ENCODE measurements around the gene ANKRD39. TPM values are rescaled to one million over a fixed set of nuclear protein-coding genes. Genes with fewer than 3 reads are reported as not detected.

The ANKRD39 gene
- total RNA-seq, 1 donor from 2014 or later: 21.5 TPM

DNA sequence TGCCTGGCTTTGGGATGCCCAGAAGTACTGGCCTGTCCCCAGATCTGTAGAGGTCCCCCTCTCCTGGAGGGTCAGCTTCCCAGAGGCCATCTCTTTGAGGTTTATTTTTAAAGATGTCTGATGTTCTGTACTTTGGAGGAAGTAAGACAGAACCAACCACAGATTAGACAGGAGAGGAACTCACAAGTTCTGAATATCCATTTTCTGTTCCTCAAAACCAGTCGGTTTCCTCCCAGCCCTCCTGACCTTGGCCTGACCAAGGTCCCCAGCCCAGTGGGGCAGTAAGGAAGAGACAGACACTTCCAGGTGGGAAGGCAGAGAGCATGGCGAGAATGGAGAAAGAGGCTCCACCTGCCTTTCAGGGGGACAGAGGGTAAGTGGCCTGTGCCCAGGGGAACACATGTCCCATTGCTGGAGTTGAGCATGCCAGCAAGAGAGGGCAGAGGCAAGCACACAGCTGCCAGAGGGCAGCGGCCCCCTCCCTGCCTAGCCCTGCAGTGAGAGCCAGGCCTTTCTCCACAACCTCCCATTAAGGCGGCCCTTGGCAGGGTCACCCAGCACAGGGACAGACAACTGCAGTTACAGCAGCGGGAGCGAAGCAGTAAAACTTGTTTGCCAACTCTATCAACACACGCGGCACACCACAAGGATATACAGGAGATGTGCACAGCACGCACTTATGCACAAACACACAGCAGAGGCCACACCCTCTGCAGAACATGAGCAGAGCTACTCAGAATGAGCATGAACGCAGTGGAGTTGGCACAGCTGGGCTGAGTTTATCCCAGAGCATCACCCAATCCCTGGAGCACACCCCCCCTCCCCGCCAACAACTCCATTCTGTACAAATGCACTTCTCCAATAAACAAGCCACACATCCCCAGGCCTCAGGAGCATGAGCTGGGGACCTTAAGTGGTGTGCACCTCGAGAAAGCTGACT, 30.5 kb upstream of the ANKRD39 start:
- no peak for DNase-seq (ENCODE audit: extremely low read depth, low read depth, low spot score)

DNA sequence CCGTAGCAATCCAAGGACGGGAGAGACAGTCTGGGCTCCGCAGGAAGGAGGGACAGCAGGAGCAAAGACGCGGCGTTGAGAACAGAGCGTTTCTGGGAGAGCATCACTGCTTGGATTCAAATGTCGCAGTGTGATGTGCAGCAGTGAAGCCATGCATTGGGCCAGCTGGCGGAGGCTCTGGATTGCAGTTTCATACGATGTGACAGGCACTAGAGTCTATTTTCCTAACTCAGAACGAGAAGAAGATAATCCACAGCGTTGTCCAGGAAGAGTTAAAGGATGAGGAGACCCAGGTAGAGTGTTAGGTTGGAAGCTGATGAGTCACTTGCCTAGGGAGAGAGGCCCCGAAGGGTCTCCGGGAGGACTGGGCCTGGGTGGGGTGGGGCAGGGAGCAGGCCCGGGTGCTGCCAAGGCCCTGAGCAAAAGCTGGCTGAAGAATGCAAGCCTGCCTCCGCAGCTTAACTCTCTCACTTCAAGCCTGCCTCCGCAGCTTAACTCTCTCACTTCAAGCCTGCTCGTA, 29.7 kb upstream of the ANKRD39 start:
- DNase-seq (ENCODE audit: extremely low read depth, low read depth, low spot score): no peak

DNA sequence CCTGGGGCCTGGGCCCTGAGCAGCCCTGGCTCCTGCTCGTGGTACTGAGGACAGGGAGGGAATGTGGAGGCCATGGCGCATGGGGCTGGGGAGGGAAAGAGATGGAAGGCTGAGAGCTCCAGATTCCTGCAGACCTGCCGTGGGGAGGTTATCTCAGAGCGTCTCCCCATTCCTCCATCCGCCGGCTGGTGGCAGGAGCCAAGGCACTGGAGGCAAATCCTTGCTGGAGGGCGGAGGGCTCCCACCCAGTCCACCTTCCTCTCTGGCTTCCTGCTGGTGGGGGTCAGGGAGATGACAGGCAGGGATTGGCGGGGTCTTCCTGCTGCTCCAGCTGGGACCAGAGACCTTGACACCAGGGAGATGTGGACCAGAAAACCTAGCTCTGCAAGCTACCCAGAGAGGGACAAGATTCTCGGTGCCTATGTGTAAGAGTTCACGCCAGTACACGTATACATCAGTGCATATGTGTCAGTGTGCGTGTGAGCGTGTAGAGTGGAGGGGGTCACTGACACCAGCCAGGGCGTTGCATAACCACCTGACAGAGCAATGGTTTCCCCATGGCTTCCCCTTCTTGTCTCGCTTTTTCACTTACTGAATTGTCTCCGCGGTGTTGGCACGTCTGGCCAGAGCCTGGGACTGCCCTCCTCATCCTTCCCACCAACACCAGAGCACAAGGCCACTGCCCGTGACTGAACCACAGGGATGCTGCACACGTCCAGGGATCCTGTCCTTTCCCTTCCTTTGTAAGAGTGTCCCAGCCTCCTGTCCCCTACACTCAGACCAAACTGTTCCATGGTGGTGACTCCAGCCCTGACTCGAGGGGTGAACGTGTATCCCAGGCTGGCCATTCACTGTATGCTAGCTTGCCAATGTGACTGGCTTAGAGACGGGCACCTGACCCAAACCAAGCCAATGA, 27.9 kb upstream of the ANKRD39 start:
- DNase-seq (ENCODE audit: extremely low read depth, low read depth, low spot score): no peak

DNA sequence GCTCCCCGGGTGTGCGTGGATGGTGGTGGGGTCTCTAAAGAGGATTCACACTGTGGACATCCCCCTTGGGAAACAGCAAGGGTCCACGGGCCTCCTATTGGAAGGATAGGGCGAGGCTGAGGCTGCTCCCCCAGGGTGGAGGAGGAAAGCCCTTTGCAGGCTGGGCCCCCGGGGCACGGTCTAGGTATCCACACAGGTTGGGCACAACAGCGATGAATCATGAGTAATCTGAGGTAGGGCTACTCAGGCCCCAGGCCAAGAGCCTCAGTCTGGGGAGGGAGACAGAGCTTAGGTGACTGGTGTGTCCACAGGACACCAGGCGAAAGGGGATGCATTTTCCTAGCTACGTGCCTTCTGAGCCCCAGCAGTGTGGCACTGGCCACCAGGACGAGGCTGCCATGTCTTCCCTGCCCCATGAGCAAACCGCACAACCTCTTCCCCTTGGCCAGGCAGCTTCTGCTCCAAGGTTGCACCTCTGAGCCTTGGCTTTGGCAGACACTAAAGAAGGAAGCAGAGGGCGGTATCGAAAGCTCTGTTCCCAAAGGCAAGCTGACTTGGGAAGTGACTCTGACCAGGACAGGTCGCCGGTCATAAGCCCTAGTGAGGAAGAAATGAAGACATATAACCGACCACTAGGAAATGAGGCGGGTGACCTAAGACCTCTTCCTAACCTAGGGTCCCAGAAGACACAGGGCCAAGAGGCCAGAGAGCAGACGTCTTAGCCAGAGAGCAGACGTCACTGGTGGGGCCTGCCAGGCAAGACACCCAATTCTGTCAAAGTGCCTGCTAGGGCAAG, 26.7 kb upstream of the ANKRD39 start:
- DNase-seq (ENCODE audit: extremely low read depth, low read depth, low spot score): no peak

DNA sequence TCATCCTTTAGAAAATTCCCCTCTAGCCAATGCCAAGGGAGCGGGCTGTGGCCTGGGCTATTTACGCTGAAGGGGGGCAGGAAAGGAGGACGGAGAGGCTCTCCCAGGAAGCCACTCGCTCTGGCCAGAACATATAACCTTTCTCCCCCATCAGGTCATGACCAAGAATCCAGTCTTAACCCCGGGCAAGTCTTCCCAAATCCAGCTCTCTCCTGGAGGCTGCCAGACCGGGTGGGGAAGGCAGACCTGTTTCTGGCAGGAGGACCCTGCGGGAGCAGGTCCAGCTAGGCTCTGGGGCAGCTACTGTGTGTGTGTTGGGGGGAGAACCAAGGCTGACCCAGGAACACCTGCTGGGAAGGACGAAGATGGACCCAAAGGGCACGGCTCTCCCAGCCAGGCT, 25.5 kb upstream of the ANKRD39 start:
- no peak for DNase-seq (ENCODE audit: extremely low read depth, low read depth, low spot score)

DNA sequence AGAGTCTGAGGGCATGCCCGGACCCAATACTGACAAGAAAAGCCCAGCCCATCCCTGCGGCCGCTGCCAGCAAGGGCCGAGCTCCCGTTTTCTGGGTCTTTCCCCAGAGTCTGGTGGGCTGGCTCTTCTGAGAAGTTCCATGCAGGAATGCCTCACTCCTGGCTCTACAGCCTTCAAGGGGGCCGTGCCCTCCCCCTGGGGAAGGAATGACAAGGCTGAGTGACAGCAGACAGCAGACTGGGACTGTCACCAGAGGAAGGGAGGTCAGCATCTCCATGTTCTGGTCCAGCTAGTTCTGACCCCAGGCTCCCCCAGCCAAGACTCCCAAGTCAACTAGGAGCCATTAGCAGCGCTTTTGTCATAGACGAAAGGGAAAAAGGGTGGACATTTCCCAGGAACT, 25.1 kb upstream of the ANKRD39 start:
- DNase-seq (ENCODE audit: extremely low read depth, low read depth, low spot score): no peak

DNA sequence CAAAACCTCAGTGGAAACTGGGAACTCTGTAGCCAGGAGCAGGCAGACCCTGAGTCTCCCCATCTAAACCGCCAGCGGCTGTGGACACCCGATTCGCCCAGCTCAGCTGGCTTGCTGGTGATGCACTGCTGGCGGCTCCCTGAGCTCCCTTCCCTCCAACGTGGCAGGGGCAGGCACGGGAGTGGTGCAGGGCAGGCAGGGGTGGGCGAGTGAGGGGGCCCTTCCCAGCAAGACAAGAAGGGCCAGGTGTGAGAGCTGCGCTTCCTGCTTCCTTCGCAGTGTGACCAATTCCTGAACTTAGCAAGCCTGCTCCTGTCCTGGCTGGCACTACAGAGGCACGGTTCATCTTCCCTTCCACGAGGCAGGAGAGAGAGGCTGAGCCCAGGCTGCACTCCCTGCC, 24.4 kb upstream of the ANKRD39 start:
- no peak for DNase-seq (ENCODE audit: extremely low read depth, low read depth, low spot score)

DNA sequence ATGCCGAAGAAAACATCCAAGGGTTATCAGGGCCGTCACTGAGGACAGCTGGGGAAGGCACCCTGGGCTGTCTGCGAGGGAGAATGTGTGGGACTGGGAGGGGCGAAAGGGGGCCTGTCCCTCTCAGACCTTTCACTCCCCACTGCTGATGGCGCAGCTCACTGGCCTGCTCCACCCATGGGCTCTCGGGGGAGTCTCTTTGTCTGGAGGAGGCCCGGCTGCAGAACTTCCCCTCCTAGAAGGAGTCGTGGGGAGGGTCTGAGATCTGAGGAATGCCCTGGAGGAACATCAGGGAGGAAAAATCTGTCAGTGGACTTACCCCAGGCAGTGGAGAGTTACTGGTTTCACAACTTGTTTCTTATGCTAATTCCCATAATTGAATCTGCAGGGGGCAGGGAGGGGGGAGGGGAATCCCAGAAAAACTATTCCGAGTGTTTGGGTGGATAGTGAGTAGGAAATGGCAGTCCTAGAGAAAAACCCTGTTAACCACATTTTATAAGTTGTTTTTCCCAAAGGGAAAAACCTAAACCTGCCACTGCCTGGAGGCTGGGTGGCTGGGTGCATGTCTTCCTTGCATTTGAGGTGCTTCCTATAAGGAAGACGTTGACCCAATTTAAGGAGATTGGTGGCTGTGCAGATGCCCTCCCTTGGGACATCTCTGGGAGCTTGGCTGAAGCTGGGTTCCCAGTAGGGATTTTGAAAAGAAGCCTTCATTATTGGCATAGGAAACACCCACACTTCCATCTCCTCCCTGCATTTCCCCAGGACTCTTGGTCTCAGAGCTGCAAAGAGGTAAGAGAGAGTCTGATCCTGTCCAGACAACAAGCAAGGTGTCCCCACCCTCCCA, 23.8 kb upstream of the ANKRD39 start:
- no peak for DNase-seq (ENCODE audit: extremely low read depth, low read depth, low spot score)

DNA sequence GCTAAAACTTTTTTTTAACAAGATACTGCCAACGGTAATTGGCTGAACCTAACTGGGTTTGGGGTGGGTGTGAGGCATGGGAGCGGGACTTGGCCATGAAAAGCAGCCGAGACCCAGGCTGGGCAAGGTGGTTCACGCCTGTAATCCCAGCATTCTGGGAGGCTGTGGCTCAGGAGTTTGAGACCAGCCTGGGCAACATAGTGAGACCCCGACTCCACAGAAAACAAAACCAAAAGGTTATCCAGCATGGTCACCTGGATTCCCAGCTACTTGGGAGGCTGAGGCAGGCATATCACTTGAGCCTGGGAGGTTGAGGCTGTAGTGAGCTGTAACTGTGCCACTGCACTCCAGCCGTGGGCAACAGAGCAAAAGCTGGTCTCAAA, 23.1 kb upstream of the ANKRD39 start:
- DNase-seq (ENCODE audit: extremely low read depth, low read depth, low spot score): no peak

DNA sequence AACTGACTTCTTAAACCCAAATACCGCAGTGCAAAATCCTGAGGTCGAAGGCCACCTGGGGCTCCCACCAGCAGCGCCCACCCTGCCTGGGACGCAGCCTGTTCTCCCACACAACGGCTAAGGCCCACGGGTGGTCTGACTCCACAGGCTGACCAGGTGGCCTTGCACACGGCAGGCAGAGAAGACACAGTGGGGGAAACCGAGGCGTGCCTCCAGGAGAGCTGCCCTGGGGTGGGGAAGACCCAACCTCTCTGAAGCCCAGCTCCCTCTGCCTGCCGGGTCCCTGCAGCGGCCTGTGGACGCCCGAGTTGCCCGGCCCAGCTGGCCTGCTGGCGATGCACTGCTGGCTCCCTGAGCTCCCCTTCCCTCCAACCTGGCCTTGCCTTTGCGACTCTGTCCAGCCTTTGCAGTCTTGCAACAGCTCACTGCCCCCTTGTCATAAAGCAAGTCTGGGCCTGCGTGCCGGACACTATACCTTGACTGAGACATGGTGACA, 21.8 kb upstream of the ANKRD39 start:
- DNase-seq (ENCODE audit: extremely low read depth, low read depth, low spot score): no peak

DNA sequence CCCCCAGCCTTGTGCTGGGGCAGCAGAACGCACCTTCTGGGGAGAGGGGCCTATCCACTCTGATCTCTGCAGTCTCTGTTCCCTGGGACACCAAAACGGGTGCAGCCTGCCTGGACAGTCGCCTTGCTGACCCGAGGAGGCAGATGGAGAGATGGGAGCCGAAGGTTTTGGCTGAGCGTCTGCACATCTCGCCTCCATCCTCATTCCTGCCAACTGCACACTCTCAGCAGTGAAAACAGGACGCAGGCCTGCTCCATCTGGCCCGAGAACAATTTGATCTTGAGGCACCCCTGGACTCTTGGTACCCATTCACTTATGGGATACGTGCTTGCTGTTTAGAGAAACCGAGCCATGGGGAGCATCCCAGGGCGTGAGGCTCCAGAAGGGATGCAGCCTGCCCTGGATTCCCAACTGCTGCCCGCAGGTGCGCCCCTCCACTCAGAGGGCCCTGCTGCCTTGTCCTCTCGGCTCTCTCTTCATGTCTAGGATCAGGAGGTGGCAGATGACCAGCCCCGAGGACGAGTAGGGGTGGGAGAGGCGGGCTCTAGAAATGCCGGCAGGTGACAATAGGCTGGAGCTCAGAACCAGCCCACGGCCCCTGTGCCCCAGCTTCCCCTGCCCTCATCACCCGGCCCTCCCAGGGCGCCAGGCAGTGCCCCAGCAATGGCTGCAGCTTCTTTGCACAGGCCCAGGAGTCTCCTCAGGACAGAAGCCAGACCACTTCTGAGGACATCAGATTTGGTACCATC, 21.2 kb upstream of the ANKRD39 start:
- DNase-seq (ENCODE audit: extremely low read depth, low read depth, low spot score): no peak

DNA sequence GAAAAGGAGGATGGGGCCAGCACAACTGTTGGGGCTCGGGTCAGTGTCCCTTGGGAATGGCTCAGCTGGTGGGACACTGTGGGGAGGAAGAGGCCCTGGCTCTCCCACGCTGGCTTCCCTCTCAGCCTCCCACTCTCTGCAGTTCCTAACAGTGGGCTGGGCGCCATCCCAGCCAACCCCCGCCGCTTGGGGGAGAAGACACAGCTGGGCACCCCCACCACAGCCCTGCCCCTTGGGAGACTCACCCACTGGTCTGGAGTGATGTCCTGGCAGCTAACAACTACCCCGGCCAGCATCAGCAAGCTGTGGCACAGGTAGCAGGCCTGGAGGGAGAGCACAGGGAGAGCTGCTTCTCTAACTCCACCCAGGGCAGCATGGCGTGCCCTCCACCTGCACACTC, 20.4 kb upstream of the ANKRD39 start:
- DNase-seq (ENCODE audit: extremely low read depth, low read depth, low spot score): no peak

DNA sequence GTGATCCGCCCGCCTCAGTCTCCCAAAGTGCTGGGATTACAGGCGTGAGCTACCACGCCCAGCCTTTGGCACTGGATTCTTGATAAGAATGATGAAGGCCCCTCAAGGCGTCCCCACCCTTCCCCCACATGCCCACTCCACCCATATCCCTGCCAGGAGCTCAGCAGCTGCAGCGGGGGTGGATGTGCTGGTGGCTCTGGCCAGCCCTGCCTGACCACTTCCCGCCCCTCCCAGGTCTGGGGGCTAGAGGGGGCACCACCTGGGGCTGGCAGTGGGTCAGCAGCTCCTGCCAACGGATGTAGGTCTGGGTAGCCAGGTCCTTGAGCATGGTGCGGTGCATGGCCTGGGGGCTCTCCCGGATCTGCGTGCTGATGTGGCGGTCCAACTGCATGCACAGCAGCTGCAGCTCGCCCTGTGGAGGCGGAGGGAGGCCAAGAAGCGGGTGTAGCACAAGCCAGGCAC, 19.8 kb upstream of the ANKRD39 start:
- DNase-seq (ENCODE audit: extremely low read depth, low read depth, low spot score): no peak

DNA sequence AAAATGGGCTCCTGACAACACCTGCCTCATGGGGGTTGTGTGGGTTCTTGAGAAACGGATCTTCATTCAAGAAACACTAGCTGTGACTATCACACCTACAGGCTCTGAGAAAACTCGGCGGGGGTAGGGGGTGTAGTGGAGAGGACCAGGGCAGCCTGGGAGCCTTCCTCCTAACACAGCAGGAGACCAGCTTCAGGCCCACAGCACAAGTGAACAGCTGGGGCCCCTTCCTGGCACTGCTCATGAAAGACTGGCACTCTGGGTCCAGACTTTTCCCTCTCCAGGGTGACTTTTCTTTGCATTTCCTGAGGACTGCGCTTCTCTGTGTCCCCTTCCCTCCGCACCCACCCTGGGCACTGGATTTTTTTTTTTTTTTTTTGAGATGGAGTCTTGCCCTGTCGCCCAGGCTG, 19.2 kb upstream of the ANKRD39 start:
- DNase-seq (ENCODE audit: extremely low read depth, low read depth, low spot score): no peak

DNA sequence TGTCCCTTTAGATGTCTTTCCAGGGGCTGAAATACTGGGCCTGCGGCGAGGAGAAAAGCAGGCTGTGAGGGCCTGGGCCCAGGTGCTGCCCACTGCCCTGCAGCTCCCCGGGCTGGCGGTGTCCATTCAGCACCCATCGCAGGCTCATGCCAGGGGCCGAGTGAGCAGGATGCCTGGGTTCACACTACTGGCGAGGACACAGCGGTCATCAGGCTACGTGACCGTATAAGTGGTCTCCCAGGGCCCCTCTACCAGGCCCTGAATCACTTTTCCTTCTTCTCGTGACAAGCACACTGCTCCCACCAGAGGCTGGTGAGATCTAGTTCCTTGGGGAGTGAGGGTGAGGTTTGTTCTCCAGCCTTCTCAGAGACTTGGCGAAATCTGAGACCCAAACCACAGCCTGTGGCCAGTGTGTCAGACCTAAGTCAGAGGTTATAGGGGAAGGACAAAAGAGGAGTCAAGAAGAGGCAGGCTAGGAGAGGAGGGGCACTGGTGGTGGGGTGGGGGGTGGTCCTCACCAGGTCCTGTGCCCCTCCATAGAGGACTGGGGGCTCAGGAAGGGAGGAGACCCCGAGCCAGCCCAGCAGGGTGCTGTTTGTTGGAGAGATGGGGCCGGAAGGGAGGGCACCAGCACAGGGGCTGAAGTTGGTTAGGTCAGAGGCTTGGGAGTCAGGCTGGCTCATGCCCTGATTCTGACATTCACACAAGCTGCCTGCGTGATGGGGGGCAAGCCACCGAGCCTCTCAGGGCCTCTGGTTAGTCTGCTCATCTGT, 18.6 kb upstream of the ANKRD39 start:
- no peak for DNase-seq (ENCODE audit: extremely low read depth, low read depth, low spot score)

DNA sequence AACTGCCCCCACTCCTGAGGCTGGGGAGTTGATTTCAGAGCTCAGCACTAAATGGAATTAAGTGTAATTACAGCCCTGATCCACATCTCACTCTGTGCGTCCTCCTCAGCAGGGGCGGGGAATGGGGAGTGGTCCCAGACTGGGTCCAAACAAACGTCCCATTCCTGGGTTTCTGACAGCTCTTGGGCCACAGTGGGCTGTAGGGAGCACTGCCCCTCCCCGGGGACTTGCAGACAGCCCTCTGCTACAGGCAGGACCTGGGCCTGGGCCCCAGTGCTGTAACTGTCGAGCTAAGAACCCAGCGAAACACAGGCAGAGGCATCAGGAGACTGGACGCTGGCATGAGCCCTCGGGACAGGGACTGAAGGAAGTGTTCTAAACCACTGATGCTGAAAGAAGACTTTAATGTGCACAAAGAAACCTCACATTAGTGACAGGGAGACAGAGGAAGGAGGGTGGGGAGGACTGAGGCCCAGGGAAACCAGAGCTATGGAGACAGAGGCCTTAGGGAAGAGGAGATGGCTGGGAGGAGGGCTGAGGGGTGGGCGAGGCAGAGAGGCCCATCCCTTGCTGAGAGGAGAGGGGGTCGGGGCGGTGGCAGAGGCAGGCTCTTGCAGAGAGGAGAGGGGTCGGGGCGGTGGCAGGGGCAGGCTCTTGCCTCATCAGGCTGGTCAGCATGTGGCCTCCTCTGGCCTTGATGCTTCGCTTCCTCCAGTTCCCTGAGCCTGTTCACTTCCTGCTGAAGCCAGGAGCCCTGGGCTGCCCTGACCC, 17.9 kb upstream of the ANKRD39 start:
- DNase-seq (ENCODE audit: extremely low read depth, low read depth, low spot score): no peak

DNA sequence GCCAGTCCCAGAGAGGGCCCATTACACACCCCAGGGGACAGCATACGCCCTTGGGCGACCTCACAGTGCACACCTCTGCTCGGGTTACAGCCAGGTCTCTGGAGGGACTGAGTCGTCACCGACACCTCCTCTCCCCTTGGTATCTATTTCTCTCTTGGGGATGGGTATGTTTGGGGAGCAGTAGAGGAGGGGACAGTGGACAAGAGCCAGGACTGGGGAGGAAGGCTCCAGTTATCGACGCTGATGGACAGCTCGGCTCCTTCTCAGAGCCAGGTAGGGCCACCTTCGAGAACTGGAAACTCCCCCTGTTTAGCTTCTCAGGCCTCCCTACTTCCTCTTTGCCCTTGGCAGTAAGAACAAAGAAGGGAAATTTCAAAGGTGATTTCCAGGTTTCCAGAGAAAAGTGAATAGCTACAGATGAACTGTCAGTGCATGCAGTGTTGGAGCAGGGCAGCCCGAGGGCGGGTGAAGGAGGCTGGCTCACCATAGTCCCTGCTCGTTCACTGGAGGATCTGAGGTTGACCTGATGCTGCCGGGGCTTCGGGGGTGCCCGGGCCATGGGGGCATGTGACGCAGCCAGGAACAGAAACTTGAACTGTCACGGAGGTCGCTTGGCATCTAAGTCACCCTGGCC, 16.5 kb upstream of the ANKRD39 start:
- no peak for DNase-seq (ENCODE audit: extremely low read depth, low read depth, low spot score)

Measured in glomerular endothelial cell (primary cell).